ENCODE results near the gene MILR1.

MILR1 gene

DNA sequence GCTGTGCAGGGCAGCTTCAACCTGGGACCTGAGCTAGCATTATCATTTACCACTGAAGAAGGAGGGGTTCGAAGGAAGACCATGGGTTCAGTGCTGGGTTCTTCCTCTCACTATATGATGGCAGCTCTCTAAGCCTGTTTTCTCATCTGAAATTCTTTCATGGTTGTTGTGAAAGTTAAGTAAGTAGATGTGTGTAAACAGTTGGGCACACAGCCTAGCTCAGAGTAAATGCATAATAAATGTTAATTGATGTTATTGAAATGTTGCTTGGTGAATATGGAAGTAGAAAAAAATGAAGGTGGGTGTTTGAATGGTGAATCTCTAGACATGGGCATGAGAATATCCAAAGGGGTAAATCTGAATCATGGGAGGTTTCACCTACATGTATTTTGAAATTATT lies 66.9 kb downstream of the MILR1 start:
- Histone ChIP-seq H3K4me3 (ENCODE audit: low read length) (no peak overlapping the region), H3K9ac (ENCODE audit: low read length) (no peak overlapping the region), H3K36me3 (ENCODE audit: control insufficient read depth, insufficient read depth, low read length) (peaks cover 18% of the 10 kb centered on the region), H3K27me3 (ENCODE audit: control insufficient read depth, insufficient read depth, low read length) (no peaks in the 10 kb centered on the region), H3K4me1 (ENCODE audit: control insufficient read depth, insufficient read depth, low read length) (no peaks in the 10 kb centered on the region), H3K27ac (ENCODE audit: low read depth, low read length) (no peak overlapping the region)

Measured in rectal smooth muscle tissue (tissue), 1 donor.